ENCODE results near the gene BRWD1. TPM values are rescaled to one million over a fixed set of nuclear protein-coding genes. Genes with fewer than 3 reads are reported as not detected.

BRWD1 gene
- 54.0 and 80.5 TPM in 2 replicates for total RNA-seq (ENCODE audit: low replicate concordance)

DNA sequence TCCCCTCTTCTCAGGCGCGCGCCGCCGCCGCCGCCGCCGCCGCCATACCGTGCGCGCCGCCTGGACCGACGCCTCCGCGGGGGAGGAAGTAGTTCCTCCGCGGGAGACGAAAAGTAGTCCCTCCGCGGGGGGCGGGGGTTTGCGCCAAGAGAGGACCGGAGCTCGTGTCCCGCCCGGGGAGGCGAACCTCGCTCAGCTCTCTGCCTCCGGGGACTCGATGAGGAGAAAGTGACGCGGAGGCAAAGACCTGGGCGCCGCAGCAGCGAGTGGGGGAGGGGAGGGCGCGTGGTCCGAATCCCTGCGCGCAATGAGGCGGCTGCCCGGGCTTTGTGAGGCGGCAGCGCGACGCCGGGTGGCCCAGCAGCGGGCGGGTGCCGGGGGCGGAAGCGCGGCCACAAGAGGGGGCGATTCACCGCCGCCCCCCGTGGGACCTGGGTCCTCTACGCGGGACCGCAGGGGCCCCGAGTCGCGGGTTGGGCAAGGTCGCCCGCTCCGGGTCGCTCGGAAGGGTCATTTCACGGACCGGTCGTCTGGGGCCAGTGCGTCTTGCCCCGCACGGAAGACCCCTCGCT lies at the start of gene BRWD1:
Gene BRWD1 (minus strand): TSS at position 62 of the 572 bp plus-strand sequence. CDS start 141 bp downstream, outside the sequence.
- DNase-seq (ENCODE audit: low read depth): peak; percentile 85
- TF ChIP-seq, protein P1, sequence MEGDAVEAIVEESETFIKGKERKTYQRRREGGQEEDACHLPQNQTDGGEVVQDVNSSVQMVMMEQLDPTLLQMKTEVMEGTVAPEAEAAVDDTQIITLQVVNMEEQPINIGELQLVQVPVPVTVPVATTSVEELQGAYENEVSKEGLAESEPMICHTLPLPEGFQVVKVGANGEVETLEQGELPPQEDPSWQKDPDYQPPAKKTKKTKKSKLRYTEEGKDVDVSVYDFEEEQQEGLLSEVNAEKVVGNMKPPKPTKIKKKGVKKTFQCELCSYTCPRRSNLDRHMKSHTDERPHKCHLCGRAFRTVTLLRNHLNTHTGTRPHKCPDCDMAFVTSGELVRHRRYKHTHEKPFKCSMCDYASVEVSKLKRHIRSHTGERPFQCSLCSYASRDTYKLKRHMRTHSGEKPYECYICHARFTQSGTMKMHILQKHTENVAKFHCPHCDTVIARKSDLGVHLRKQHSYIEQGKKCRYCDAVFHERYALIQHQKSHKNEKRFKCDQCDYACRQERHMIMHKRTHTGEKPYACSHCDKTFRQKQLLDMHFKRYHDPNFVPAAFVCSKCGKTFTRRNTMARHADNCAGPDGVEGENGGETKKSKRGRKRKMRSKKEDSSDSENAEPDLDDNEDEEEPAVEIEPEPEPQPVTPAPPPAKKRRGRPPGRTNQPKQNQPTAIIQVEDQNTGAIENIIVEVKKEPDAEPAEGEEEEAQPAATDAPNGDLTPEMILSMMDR (IDR thresholded peaks at IDR 0.05; ENCODE audit: insufficient read depth, low read length): no peak
- H3K4me3 ChIP-seq (ENCODE audit: low read depth, low read length): peak within 1 kb of the TSS; percentile 78

DNA sequence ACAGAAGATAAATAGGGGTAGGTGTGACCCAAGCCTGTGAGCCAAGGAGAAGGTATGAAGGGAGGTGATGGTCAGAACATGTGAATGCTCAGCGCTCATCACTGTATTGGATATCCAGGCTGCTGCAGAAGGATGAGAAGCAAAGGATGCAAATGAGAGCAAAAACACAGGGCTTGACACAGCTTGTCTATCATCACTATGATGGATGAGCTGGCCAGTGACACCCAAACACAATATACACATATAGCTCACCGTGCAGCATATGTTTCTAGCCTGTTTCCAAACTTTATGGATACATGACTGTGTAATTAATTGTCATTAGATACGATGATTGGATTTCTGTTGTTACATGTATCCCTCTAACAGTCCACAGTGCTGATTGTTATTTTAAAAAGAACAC lies 49.3 kb upstream of the BRWD1 start:
- TF ChIP-seq, protein P1 (IDR thresholded peaks at IDR 0.05; ENCODE audit: insufficient read depth, low read length): no peak
- DNase-seq (ENCODE audit: low read depth): no peak
- H3K4me3 ChIP-seq (ENCODE audit: low read depth, low read length): no peak overlapping the region

DNA sequence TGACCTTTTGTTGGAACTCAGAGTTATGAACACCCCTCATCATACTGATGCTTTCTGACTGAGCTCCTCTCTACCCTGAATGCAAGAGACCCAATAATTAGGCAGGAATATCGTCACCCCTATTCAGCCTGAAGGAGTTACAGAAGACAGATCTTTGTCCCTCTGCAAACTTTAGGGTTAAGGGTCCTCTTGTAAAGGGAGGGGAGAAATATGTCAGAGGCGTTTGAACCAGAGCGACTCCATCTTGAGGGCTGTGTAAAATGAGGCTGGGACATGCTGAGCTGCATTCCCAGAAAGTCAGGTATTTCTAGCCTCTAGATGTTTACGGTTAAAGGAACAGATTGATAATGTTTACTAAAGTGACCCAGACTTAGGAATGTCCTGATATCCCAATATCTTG lies 46.0 kb upstream of the BRWD1 start:
- H3K4me3 ChIP-seq (ENCODE audit: low read depth, low read length): no peak overlapping the region
- TF ChIP-seq, protein P1 (IDR thresholded peaks at IDR 0.05; ENCODE audit: insufficient read depth, low read length): no peak
- DNase-seq (ENCODE audit: low read depth): no peak

DNA sequence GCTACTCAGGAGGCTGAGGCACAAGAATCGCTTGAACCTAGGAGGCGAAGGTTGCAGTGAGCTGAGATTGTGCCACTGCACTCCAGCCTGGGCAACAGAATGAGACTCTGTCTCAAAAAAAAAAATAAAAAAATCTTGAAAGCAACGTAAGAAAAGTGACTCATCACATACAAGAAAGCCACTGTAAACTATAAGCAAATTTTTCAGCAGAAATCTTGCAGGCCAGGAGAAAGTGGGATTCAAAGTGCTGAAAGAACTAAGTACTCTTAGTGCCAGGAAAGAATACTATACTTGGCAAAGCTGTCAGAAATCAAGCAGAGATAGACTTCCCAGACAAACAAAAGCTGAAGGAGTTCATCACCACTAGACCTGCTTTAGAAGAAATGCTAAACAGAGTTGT lies 39.9 kb upstream of the BRWD1 start:
- TF ChIP-seq, protein P1 (IDR thresholded peaks at IDR 0.05; ENCODE audit: insufficient read depth, low read length): no peak
- H3K4me3 ChIP-seq (ENCODE audit: low read depth, low read length): no peak overlapping the region
- peak; percentile 45 for DNase-seq (ENCODE audit: low read depth)

DNA sequence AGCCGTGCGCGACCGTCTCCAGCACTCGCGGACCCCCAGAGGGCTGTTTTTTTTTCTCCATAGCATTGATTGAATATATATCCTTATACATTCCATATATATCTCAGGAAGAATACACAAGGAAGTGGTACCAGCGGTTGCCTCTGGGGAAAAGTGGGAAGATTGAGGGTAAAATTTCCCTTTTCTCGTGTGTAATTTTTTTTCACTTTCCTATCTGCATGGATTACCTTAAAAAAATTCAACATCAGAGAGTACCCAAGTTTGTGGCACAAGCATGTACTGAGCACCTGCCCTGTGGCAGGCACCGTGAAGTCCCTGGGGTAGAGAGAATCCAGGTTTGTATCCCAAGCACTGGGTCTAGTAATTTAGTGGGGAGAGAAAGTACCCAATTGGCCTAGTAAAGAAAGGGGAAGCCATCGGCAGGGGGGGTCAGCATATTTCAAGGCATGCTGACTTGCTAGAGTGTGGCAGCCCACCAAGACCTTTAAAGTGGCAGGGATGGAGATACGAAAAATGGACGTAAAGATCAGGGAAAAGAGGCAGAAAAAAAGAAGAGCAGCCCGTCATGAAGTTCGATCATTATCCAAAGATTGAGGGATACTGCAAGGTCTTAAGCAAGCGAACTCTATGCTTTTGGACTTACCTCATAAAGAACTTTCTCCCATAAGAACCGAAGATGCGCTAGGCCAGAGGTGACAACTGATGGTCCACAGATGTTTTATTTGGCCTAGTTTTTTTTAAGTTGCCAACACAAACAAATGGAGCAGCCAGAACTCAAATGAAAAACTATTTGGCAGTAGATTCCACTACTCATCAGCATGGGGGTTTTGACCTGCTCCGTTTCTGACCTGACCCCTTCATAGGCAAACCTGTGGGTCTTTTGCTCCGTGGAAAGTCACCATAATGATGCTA lies 36.9 kb upstream of the BRWD1 start:
- peak overlapping the region; percentile 64 for H3K4me3 ChIP-seq (ENCODE audit: low read depth, low read length)
- TF ChIP-seq, protein P1 (IDR thresholded peaks at IDR 0.05; ENCODE audit: insufficient read depth, low read length): no peak

DNA sequence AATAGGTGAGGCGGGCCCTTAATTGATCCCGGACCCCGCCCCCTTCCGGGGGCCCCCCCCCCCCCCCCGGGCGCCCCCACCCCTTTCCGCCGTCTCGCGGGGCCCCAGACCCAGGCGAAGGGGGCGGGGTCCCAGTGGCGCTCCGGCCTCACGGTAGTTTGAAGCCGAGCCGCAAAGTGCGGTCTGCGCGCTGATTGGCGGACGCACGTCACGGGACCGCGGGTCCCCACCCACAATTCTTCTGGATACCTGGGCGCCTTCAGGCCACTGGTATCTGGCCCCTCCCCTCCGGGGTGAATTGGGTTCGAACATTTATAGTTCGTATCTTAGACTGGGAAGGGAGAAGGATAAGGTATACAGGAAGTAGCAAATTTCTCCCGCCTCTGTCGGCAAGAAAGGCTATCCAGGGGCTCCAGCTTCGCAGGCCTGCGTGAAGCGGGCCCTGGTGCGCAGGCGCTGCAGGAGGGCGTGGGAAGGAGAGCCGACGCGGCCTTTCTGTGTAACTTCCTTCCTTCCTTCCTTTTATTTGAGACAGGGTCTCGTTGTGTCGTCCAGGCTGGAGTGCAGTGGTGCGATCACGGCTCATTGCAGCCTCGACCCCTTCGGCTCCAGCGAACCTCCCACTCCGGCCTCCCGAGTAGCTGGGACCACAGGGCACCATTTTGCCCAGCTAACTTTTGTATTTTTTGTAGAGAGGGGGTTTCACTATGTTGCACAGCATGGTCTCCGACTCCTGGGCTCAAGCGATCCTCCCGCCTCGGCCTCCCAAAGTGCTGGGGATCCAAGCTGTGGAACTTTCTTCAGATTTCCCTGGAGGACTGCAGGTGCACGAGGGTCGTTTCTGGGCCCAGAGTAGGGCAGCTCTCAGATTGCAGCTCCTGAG lies 36.0 kb upstream of the BRWD1 start:
- peak overlapping the region; percentile 64 for H3K4me3 ChIP-seq (ENCODE audit: low read depth, low read length)
- TF ChIP-seq, protein P1 (IDR thresholded peaks at IDR 0.05; ENCODE audit: insufficient read depth, low read length): no peak
- peak; percentile 90 for DNase-seq (ENCODE audit: low read depth)

More for the DNA sequence above, 36.9 kb upstream of the BRWD1 start:
- DNase-seq (ENCODE audit: low read depth): peak; percentile 54

All from fibroblast of the aortic adventitia (primary cell).